ENCODE measurements around the gene MMGT1.

MMGT1 gene

GRCh38 chrX:135973548-135974278, at the start of gene MMGT1:
Gene MMGT1, minus strand, starts transcription at chrX:135973988. Its CDS starts 313 bp downstream, at chrX:135973675.
- peak; percentile 91 for DNase-seq (ENCODE audit: low spot score)

GRCh38 chrX:136021903-136022302, 48.1 kb upstream of the MMGT1 start:
- no peak for DNase-seq (ENCODE audit: low spot score)

GRCh38 chrX:136021160-136021559, 47.4 kb upstream of the MMGT1 start:
- no peak for DNase-seq (ENCODE audit: low spot score)

- no peak for DNase-seq (ENCODE audit: low spot score)
Measured at GRCh38 chrX:136019226-136019625, 45.4 kb upstream of the MMGT1 start.

- no peak for DNase-seq (ENCODE audit: low spot score)
Measured at GRCh38 chrX:136016881-136017280, 43.1 kb upstream of the MMGT1 start.

GRCh38 chrX:136015016-136015415, 41.2 kb upstream of the MMGT1 start:
- DNase-seq (ENCODE audit: low spot score) = no peak

GRCh38 chrX:135988245-135988644, 14.5 kb upstream of the MMGT1 start:
- DNase-seq (ENCODE audit: low spot score) = no peak

GRCh38 chrX:135985973-135986310, 12.2 kb upstream of the MMGT1 start:
- no peak for DNase-seq (ENCODE audit: low spot score)

GRCh38 chrX:135985157-135985972, 11.6 kb upstream of the MMGT1 start, which contains the start of gene SLC9A6:
Gene SLC9A6, plus strand, starts transcription at chrX:135985435. Its CDS starts 224 bp downstream, at chrX:135985659.
- peak; percentile 62 for DNase-seq (ENCODE audit: low spot score)

- DNase-seq (ENCODE audit: low spot score) = no peak
Measured at GRCh38 chrX:135984791-135985156, 11.0 kb upstream of the MMGT1 start.

- no peak for DNase-seq (ENCODE audit: low spot score)
Measured at GRCh38 chrX:135984256-135984655, 10.5 kb upstream of the MMGT1 start.

- no peak for DNase-seq (ENCODE audit: low spot score)
Measured at GRCh38 chrX:135982860-135983259, 9.1 kb upstream of the MMGT1 start.

- DNase-seq (ENCODE audit: low spot score) = no peak
Measured at GRCh38 chrX:135981668-135982067, 7.9 kb upstream of the MMGT1 start.

GRCh38 chrX:135981010-135981409, 7.2 kb upstream of the MMGT1 start:
- DNase-seq (ENCODE audit: low spot score) = no peak

GRCh38 chrX:135977611-135978010, 3.8 kb upstream of the MMGT1 start:
- peak; percentile 14 for DNase-seq (ENCODE audit: low spot score)

GRCh38 chrX:135975421-135975820, 1.6 kb upstream of the MMGT1 start:
- DNase-seq (ENCODE audit: low spot score) = no peak

- DNase-seq (ENCODE audit: low spot score) = no peak
Measured at GRCh38 chrX:135974279-135974856, 580 bp upstream of the MMGT1 start.

GRCh38 chrX:135973025-135973547, 702 bp downstream of the MMGT1 start:
- no peak for DNase-seq (ENCODE audit: low spot score)

- no peak for DNase-seq (ENCODE audit: low spot score)
Measured at GRCh38 chrX:135951291-135951690, 22.5 kb downstream of the MMGT1 start.

GRCh38 chrX:135944486-135944885, 29.3 kb downstream of the MMGT1 start:
- DNase-seq (ENCODE audit: low spot score) = no peak

GRCh38 chrX:135931644-135932487, 41.9 kb downstream of the MMGT1 start:
- DNase-seq (ENCODE audit: low spot score) = peak; percentile 18

GRCh38 chrX:135927897-135928296, 45.9 kb downstream of the MMGT1 start:
- DNase-seq (ENCODE audit: low spot score) = no peak

Data from AG08395 (cell line).